Calu3 (cell line): ENCODE data around the gene WSCD2. TPM values are rescaled to one million over a fixed set of nuclear protein-coding genes. Genes with fewer than 3 reads are reported as not detected.
A peak's percentile ranks its signal among the peaks of the same experiment; 100 is the strongest.

Experiments used
- BruUV-seq: library from RNA; stranded (reverse); fragments of 400-500 nt; replicated peaks from 2 replicates; lab custom pipeline; 2021; lab: Mats Ljungman, UMichigan
- CTCF ChIA-PET: fragments of 300-600 bp; sonication (Branson Sonifier 250); formaldehyde crosslinking; loops from one replicate; lab custom pipeline; 2022; ENCODE audit warnings: antibody characterized with exemption; lab: Charles Lee
- DNase-seq: peaks from one replicate; pipeline ENCODE4 v3.0.0; 2022
- H3K27ac Mint-ChIP-seq: one replicate; pipeline ENCODE4 v1.8.0; 2022; ENCODE audit warnings: mixed read lengths; ENCODE audit not compliant: unreplicated experiment
- H3K27me3 Mint-ChIP-seq: one replicate; pipeline ENCODE4 v1.8.0; 2022; ENCODE audit warnings: mixed read lengths; ENCODE audit not compliant: unreplicated experiment
- H3K36me3 Mint-ChIP-seq: one replicate; pipeline ENCODE4 v1.8.0; 2022; ENCODE audit warnings: mild to moderate bottlenecking, moderate library complexity, mixed read lengths; ENCODE audit not compliant: insufficient read depth, unreplicated experiment
- H3K4me1 Mint-ChIP-seq: one replicate; pipeline ENCODE4 v1.8.0; 2022; ENCODE audit warnings: mild to moderate bottlenecking, low read depth, mixed read lengths; ENCODE audit not compliant: unreplicated experiment
- H3K4me3 Mint-ChIP-seq: one replicate; pipeline ENCODE4 v1.8.0; 2022; ENCODE audit warnings: mild to moderate bottlenecking, low read depth, moderate library complexity, mixed read lengths; ENCODE audit not compliant: unreplicated experiment
- H3K9me3 Mint-ChIP-seq: one replicate; pipeline ENCODE4 v1.8.0; 2022; ENCODE audit warnings: low read depth, mixed read lengths; ENCODE audit not compliant: unreplicated experiment
- CTCF ChIP-seq: fragments of 200-600 bp; IDR thresholded peaks from one replicate; pipeline ENCODE4 v1.8.0; 2022; ENCODE audit warnings: antibody characterized with exemption; ENCODE audit not compliant: unreplicated experiment
- intact Hi-C: fragments of 100-400 bp; cut with micrococcal nuclease; formaldehyde crosslinking; loops from one replicate; pipeline ENCODE4 v1.10.0; 2022; ENCODE audit not compliant: unreplicated experiment
- total RNA-seq: library from RNA; stranded (reverse); gene quantifications from 2 replicates; pipeline ENCODE4 v1.2.3, GENCODE V29; 2022

The WSCD2 gene
- total RNA-seq, 1 experiment from 2014 or later = not detected

- no peaks in the 10 kb centered on the region for H3K36me3 Mint-ChIP-seq
- no peak overlapping the region for H3K4me3 Mint-ChIP-seq
- peaks cover 2% of the 10 kb centered on the region for H3K9me3 Mint-ChIP-seq
- BruUV-seq = no TSS peak
- H3K4me1 Mint-ChIP-seq = no peaks in the 10 kb centered on the region
- no peak for TF ChIP-seq CTCF
- peaks cover 64% of the 10 kb centered on the region for H3K27me3 Mint-ChIP-seq
- intact Hi-C loops = no loop called here
- CTCF ChIA-PET = no interaction called here
- DNase-seq = no peak
- H3K27ac Mint-ChIP-seq = no peak overlapping the region
Measured at GRCh38 chr12:108228746-108229145, 99.7 kb downstream of the WSCD2 start.

- TF ChIP-seq CTCF = no peak
- no peak for DNase-seq
- Mint-ChIP-seq H3K9me3 (no peaks in the 10 kb centered on the region), H3K4me3 (no peak overlapping the region), H3K4me1 (no peaks in the 10 kb centered on the region), H3K36me3 (no peaks in the 10 kb centered on the region), H3K27ac (no peak overlapping the region), H3K27me3 (peaks cover 55% of the 10 kb centered on the region)
- CTCF ChIA-PET = interaction anchor here (0.6 kb wide), 1 partner anchor 120 kb away, joined by 3 read pairs; no protein-coding TSS in a partner anchor
- intact Hi-C loops = no loop called here
- no TSS peak for BruUV-seq
Measured at GRCh38 chr12:108231109-108231905, 102.2 kb downstream of the WSCD2 start.

GRCh38 chr12:108231909-108232434, 102.9 kb downstream of the WSCD2 start:
- no peak overlapping the region for H3K27ac Mint-ChIP-seq
- no peaks in the 10 kb centered on the region for H3K4me1 Mint-ChIP-seq
- H3K27me3 Mint-ChIP-seq = peaks cover 61% of the 10 kb centered on the region
- H3K36me3 Mint-ChIP-seq = no peaks in the 10 kb centered on the region
- TF ChIP-seq CTCF = no peak
- intact Hi-C loops = no loop called here
- CTCF ChIA-PET = interaction anchor here (1.0 kb wide), 1 partner anchor 38 kb away, joined by 5 read pairs; no protein-coding TSS in a partner anchor
- no peak for DNase-seq
- no TSS peak for BruUV-seq
- no peaks in the 10 kb centered on the region for H3K9me3 Mint-ChIP-seq
- no peak overlapping the region for H3K4me3 Mint-ChIP-seq

GRCh38 chr12:108232565-108232964, 103.5 kb downstream of the WSCD2 start:
- no peak overlapping the region for H3K4me3 Mint-ChIP-seq
- H3K36me3 Mint-ChIP-seq = no peaks in the 10 kb centered on the region
- H3K4me1 Mint-ChIP-seq = no peaks in the 10 kb centered on the region
- H3K27ac Mint-ChIP-seq = no peak overlapping the region
- CTCF ChIA-PET = interaction anchor here (1.0 kb wide), 1 partner anchor 37 kb away, joined by 5 read pairs; no protein-coding TSS in a partner anchor
- no peak for TF ChIP-seq CTCF
- no TSS peak for BruUV-seq
- intact Hi-C loops = no loop called here
- H3K9me3 Mint-ChIP-seq = no peaks in the 10 kb centered on the region
- H3K27me3 Mint-ChIP-seq = peaks cover 67% of the 10 kb centered on the region
- DNase-seq = peak; percentile 19
